GM19351 (cell line): ENCODE measurements around the gene COL23A1.

Experiments
- ATAC-seq: cut with Tn5 transposase; IDR thresholded peaks from one replicate; pipeline ENCODE4 v1.9.1; 2021; ENCODE audit warnings: mild to moderate bottlenecking, moderate library complexity; ENCODE audit not compliant: unreplicated experiment

Gene COL23A1

DNA sequence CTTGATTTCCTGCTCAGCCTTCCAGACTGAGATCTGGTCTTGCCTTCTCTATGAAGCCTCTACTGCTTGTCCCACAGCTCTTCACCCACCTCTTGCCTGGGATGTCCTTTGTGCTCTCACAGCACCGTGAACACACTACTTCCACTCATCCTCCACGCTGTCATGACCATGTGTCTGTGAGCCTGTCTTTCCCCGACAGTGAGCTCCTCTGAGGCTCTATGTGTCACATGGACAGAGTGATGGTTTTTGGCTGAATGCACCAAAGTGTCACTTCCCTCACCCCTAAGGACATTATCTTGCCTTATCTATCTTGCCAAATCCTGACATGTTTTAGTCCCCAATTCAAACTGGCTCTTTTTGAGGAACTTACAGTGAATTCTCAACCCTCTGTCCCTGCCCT is 368.9 kb downstream of the COL23A1 start:
- no peak for ATAC-seq

DNA sequence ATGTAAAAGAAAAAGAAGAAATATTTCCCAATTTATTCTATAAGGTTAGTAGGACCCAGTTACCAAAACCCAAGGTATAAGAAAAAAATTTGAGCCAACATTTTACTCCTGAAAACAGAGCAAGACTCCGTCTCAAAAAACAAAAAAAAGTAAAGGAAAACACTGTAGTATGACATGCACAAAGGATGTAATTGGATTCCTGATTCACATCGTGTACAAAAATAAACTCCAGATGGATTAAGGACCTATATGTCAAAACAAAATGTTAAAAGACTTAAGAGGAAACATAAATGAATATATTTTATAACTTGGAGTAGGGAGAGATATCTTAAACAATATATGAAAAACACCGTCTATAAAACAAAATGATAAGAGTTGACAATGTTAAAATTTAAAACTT is 371.4 kb downstream of the COL23A1 start:
- ATAC-seq, result no peak

DNA sequence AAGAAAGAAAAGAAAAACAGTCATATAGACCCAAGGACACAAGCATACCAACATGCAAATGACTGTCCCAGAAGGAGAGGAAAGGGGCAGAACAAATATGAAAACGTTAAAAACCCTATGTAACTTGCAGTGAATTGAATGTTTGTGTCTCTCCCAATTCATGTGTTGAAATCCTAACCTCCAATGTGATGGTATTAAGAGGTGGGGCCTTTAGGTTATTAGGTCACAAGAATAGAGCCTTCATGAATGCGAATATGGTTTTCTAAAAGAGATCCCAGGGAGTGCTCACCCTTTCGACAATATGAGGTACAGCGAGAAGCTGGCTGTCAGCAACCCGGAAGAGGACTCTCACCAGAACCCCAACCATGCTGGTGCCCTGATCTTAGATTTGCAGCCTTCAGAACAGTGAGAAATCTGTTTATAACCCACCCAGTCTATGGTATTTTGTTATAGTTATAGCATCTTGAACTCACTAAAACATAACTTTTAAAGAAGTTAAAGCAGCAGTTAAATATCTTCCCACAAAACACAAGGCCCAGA is 371.9 kb downstream of the COL23A1 start:
- ATAC-seq, result no peak

DNA sequence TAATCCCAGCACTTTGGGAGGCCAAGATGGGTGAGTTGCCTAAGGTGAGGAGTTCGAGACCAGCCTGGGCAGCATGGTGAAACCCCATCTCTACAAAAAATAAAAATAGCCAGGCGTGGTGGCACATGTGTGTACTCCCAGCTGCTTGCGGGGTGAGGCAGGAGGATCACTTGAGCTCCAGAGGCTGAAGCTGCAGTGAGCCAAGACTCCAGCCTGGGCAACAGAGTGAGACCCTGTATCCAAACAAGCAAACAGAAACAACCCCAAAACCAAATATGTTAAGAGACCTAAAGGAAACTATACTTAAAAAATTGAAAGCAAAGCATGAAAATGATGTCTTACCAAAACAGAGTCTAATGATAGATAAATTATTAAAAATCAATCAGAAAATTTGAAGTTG is 373.4 kb downstream of the COL23A1 start:
- ATAC-seq, result no peak

DNA sequence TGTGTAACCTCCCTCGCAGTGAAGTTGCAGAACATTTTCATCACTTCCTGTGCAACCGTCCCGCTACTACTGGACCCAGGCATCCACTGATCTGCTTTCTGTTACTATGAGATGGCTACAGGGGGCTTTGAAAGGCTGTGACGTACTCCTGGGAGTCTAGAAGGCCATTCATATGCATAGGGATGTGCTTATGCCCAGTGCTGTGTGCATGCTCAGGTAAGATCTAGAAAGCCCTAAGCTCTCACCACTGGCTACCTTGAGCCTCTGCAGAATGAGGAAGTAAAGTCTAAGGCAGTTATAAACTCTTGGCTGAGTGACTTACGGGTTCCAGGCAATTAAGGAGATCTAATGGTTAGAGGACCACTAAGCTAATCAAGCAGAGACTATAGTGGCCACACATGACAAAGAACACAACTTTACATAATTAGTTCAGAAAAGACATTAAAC is 374.1 kb downstream of the COL23A1 start:
- ATAC-seq, result no peak

DNA sequence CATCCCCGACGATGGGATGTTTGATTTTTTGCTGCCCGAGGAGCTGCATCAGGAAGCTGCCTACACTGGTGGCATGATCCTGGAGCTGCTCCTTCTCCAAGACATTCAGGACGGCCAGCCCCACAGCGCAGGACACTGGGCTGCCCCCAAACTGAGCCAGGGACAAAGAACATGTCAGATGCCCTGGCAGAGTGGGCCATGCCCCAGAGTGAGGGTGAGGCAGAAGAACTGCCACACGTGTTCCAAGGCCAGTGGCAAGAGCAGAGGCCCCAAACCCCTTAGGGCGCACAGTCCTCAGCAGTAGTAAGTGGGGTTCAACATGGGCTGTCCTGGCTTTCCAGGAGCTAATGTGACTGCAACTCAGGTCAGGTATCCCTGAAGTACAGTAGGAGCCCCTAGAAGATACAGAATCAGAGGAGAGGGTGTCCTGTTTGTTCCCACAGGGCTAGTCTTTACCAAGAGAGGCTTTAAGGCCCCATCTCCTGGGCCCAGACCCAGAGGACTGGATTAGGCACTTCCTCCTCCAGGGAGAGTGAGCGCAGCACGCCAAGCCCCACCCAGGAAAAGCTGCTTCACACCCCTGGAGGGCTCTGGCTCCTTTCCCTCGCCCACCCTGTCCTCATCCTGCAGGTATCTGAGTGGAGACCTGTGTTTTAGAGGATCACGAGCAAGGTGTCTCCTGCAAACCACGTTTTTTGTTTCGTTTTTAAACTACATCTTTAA is 374.8 kb downstream of the COL23A1 start:
- ATAC-seq, result no peak

DNA sequence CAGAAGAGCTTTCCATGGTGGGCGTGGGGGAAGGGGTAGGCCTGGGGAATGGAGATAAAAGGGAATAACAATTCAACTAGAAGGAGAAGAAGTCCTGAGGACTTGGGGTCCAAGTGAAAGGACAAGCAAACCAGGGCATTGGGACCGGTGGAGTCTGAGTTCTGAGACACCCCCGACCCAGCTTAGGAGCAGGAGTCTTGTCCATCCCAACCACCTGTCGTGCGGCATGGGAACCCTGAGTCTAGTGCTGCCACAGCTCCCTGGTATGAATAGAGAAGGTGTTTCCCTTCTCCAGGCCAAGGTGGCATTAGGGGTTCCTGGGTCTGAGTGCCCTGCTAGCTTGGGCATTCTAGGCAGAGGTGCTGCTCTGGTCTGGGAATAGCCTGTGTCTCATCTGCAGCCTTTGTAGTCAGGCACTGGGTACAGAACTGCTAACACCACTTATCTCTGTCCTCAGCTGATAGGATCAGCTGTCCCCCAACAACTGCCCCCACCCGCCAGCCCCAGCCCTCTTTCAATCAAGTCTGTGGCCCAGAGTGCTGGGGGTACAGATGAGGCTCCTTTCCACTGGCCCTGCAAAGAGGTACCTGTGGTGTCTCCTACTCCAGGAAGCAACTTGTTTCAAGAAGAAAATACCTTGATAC is 375.9 kb downstream of the COL23A1 start:
- ATAC-seq, result no peak

DNA sequence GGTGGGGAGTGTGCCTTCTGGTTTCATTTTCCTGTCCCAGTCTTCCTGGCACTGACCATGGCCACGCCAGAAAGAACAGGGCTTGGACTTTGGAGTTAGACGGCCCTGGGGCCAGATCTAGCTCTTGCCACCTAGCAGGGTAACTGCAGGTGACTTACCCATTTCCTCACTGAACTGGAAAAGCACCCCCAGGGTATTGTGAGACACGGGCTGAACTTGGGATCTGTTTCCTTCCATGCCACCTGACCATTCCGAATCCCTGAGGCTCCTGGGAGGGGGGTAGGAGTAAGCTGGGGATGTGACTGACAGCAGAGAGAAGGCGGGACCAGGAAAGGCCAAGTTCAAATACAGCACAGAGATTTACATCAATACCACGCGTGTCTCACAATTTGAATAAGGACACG is 376.4 kb downstream of the COL23A1 start:
- no peak for ATAC-seq

DNA sequence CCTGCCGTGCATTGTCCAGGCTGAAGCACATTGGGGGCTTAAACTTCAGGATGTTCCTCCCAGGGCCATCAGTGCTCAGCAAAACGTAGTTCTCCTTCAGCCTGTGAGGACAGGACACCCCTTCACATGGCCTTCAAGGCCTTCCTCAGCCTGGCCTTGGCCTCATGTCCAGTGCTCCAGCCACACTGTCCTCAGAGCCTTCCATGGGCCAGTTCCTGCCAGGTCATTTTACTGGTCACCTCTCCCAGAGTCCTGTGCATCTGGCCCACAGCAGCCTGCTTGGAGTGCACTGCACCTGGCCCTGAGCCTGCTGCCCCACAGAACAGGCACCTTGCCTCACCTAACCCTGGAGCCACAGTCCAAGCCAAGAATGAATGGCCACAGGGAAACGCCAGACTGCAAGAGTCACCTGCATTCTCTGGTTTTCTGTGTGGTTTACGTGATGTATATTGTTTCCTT is 377.2 kb downstream of the COL23A1 start:
- ATAC-seq, result no peak

DNA sequence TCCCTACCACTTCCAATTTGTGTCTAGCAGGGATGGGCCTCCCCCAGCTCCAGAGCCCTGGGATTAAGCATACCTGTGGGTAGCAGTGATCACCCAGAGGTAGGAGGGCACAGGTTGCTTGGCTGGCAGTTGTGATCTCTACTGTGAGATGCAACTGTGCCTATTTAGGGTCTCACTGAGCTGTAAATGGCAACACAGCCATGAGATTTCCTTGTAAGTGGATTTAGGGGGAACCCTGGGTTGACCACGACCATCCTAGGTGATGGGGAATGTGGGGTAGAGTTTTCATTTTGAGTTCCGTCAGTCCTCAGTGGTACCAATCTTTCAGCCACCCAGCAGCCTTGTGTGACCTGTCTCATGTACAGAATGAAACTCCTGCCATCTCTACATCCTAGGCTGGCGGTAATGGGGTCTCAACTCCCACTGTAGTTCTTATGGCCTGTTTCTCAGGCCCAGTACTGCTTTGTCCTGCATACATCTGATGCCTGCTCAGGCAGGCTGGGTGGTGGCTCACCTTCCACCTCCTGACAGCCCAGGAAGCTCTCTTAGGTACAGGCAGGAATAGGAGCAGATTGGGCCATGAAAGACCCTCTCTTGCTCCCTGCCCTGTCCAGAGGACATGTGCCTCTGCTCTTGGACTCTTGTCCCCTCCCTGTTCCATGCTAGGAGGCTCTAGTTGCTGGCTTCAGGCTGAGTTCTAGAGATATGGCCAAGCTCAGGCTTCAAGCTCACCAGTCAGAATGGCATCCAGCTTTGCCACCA is 377.8 kb downstream of the COL23A1 start:
- no peak for ATAC-seq

DNA sequence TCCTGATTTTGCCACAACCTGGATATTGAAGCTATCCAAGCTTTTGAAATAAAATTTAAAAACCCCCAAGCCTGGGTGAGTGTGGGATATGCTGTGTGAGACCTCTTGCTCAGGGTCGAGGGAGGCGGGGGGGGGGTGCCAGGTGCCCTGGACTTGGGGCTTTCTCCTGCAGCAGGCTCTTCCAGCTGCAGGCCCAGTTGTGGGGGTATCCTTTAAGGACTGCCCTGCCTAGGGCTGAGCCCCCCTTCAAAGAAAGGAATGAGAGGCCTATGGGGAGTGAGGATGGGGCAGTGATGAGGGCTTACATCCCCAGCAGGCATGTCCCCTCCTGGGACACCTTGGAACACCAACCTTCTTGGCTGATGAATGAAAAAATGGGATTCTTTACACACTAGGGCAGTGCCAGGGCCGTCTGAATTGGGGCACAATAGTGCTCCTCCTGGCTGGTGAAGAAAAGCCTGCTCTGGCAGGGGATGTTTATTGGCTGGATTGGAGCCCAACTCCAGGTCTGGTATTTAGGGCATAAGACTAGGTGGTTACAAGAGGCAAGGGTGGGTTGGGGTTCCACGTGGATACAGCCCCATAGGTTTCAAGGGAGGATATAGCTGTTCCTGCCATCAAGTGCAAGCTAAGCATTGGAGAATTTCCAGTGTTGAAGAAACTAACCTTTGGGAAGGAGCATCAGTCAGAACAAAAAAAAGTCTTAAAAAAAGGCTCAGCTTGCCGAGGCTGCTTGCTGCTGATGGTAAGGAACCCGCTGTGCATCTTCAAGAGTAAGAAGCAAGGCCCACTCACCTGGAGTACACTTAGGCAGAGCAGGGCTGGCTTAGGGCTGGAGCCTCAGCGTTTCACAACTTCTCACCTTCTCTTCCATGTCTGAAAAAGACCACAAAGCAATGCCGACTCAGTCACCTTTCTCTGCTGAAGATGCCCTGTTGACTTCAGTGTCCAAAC is 378.8 kb downstream of the COL23A1 start:
- ATAC-seq, result no peak

DNA sequence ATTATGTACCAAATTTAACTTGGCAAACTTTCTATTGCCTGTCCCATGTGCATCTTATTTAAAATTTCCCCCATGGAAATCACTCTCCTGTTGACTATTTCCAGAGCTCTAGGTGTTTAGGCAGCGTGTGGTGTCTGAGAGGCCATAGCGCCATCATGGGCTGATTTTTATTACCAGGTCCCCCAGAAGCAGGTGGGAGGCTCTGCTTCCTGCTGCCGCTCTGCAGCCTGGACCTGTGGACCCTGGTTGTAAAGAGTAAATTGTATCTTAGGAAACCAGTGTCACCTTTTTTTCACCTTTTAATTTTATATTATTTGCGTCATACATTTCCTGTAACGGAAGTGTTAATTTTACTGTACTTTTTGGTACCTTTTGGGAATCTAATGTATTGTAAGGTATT is 379.5 kb downstream of the COL23A1 start:
- ATAC-seq, result no peak

DNA sequence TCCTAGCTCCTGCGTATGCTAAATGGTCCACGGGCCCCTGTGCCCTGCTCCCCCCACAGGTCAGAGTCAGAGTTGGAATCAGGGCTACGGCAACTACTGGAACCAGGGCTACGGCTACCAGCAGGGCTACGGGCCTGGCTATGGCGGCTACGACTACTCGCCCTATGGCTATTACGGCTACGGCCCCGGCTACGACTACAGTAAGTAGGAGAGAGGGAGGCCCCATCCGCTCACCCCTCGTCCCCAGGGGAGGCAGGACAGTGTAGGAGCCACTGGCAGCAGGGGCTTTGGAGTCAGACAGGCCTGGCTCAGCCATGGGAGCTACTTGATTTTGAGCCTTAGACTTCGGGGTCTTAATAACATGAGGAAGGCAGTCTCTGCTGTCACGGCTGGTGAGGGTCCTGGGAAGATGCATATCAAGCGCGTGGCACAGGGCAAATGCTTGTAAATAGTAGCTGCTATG is 380.1 kb downstream of the COL23A1 start:
- no peak for ATAC-seq

DNA sequence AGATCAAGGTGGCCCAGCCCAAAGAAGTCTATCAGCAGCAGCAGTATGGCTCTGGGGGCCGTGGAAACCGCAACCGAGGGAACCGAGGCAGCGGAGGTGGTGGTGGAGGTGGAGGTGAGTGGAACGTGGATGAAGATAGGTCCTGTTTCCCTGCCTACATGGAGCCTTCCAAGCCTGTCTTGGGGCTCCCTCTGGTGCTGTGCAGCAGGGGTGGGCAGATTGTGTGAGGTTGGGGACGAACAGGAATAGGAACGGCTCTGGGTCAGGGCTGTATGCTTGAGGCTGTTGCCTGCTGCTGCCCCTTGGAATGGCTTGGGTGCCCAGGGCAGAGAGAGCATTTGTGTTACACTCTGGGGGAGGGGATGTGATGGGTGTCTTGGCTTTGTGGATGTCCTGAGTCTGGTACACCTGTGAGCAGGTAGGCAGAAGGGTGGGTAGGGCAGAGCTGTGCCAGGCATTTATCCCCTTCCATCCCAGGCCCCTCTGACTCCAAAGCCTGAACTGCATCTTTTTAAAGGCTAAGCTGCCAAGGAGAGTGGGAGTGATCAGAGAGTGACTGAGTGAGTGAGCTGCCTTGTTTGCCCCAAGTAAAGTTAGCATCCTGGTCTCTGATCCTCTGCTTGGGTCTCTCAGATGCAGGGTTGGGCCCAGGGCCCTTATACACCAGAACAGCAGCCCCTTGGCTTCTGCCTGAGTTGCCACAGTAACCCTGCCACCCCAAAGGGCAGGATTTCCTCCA is 380.7 kb downstream of the COL23A1 start:
- no peak for ATAC-seq

DNA sequence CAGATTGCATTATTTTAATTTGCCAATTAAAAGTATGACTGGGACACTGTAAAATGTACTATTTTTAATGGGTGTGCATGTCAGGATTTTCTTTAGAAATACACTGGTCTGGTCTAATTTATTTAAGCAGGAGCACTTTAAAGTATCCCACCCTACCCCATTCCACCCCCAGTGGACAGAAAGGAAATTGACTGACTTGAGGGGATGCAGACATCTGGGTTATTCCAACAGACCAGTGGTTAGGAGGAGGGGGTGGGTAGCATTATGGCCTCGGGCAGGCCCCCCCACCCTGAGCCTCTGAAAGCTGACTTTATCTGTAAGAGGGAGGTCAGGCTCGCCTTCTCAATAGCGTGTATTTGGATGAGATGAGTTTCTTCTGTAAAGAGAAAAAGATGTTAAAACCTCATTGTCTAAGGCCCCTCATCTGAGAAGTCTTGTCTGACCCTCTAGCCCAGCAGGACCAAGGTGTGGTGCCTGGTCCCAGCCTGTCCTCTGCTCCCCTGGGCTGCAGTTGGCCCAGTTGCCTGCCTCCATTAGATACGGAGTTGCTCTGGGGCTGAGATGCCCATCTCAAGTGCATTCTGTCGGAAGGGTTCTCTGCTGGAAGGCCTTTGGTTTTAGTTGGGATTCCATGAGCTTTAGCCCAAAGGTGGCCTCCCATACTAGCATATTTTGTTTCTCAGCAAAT is 381.5 kb downstream of the COL23A1 start:
- ATAC-seq, result no peak

DNA sequence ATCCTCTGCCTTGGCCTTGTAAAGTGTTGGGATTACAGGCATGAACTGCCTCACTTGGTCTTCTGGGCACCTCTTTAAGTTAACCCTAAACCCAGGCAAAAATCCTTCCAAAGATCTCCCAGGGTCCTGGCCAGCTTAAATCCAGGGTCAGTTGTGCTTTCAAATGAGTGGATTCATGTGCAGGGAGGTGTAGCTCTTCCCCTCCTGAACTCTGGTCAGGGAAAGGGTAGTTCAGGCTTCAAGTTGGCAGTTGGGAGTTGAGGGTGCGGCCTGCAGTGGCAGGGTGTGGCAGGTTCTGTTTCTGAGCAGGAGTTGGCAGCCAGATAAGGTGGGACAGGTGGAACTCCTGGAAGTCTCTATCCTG is 382.3 kb downstream of the COL23A1 start:
- no peak for ATAC-seq

DNA sequence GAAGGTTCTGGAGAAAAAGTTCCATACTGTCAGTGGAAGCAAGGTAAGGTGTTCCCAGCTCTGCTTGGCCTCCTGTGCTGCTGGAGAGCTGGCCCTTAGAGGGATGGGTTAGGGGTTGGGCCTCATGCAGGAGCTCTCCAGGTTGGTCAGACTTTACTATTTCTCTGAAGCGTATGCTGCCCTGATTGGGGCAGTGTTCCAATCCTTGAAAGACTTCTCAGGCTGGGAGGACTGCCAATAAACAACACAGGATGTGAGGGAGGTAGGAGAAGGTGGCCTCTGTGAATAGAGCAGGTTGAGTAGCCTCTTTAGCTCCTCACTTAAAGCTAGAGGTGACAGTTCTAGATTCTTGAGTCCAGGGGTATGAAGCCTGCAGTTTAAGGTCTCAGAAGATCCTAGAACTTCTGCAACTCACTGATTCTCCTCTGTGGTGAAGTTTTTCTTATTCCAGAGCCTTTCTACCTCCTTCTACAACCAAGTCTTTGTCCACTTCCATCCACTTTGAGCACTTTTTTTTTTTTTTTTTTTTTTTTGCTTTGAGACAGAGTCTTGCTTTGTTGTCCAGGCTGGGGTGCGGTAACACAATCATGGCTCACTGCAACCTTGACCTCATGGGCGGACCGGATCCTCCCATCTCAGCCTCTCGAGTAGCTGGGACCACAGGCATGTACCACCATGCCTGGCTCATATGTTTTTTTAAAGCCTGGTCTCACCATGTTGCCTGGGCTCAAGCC is 382.8 kb downstream of the COL23A1 start:
- no peak for ATAC-seq
